SK-MEL-5 (cell line): Measurements from ENCODE around the gene RCAN3. TPM values are rescaled to one million over a fixed set of nuclear protein-coding genes. Genes with fewer than 3 reads are reported as not detected.

ENCODE experiments used
- DNase-seq: peaks from one replicate; pipeline ENCODE4 v3.0.0-alpha.2; 2016; ENCODE audit warnings: low read depth, low spot score
- in situ Hi-C: cut with HindIII; loops from 2 replicates; pipeline ENCODE4 v1.10.0; 2016; ENCODE audit warnings: low sequenced_read_pairs, high pct_unique_total_duplicates, low pct_unique_long_range_greater_than_20kb
- total RNA-seq: library from RNA; depleted of rRNA; stranded (reverse); fragments of >200 nt; shearing (Covaris generic); gene quantifications from 2 replicates; pipeline ENCODE4 v1.2.3, GENCODE V29; 2014; rRNA removed

Gene RCAN3
- total RNA-seq, 1 experiment from 2014 or later = 9.2 TPM

- no peak for DNase-seq
- in situ Hi-C loops = no loop called here
These were observed 83.5 kb downstream of the RCAN3 start for GRCh38 chr1:24586119-24586518.

GRCh38 chr1:24586970-24587820 is 84.6 kb downstream of the RCAN3 start:
- in situ Hi-C loops = no loop called here
- DNase-seq = peak; percentile 78

GRCh38 chr1:24588573-24588972 is 85.9 kb downstream of the RCAN3 start:
- in situ Hi-C loops = no loop called here
- no peak for DNase-seq

GRCh38 chr1:24589200-24589599 is 86.6 kb downstream of the RCAN3 start:
- in situ Hi-C loops = no loop called here
- no peak for DNase-seq

Other genes with a start within 250 kb of the RCAN3 start
- gene GRHL3, start 183.5 kb upstream of the RCAN3 start, total RNA-seq = not detected in 2 replicates
- 5.5 and 8.3 TPM in 2 replicates for gene STPG1, start 89.1 kb upstream of the RCAN3 start, total RNA-seq
- 20.4 and 23.9 TPM in 2 replicates for gene NIPAL3, start 87.0 kb upstream of the RCAN3 start, total RNA-seq
- not detected in 2 replicates for gene NCMAP, start 53.3 kb downstream of the RCAN3 start, total RNA-seq
- gene SRRM1, start 140.5 kb downstream of the RCAN3 start, total RNA-seq = 17.3 and 20.7 TPM in 2 replicates
- 123 and 124 TPM in 2 replicates for gene CLIC4, start 242.6 kb downstream of the RCAN3 start, total RNA-seq